ENCODE data around the gene KPTN.

GRCh38 chr19:47435196-47435595 is 48.8 kb downstream of the KPTN start:
- TF ChIP-seq CTCF (IDR thresholded peaks at IDR 0.05) (no peak), ZFX (IDR thresholded peaks at IDR 0.05; ENCODE audit: borderline replicate concordance) (no peak)
